ENCODE results near the gene EXPH5. TPM values are rescaled to one million over a fixed set of nuclear protein-coding genes. Genes with fewer than 3 reads are reported as not detected.
A peak's percentile ranks its signal among the peaks of the same experiment; 100 is the strongest.

EXPH5 gene
- total RNA-seq, 1 donor from 2014 or later = 6.7 TPM

- peak; percentile 92 for DNase-seq (ENCODE audit: low read depth)
Measured at GRCh38 chr11:108467091-108467823, 126.3 kb downstream of the EXPH5 start, which contains the start of gene C11orf65. C11orf65 (minus strand) TSS chr11:108467529; CDS start chr11:108461559, 5,970 bp downstream.

- DNase-seq (ENCODE audit: low read depth) = no peak
Measured at GRCh38 chr11:108466405-108466804, 127.2 kb downstream of the EXPH5 start.

Other genes starting within 250 kb of the EXPH5 start
- gene C11orf65, start 126.2 kb downstream of the EXPH5 start, total RNA-seq = 1.7 TPM in 1 of 2 replicates, not detected in the other
- gene POGLUT3, start 95.4 kb downstream of the EXPH5 start, total RNA-seq = 10.6 and 11.7 TPM in 2 replicates
- gene DDX10, start 71.3 kb upstream of the EXPH5 start, total RNA-seq = 13.2 and 29.4 TPM in 2 replicates